GM12891 (cell line): Measurements from ENCODE around the gene STMN3. TPM values are rescaled to one million over a fixed set of nuclear protein-coding genes. Genes with fewer than 3 reads are reported as not detected.

ENCODE experiments used
- DNase-seq: peaks from one replicate; pipeline ENCODE4 v3.0.0; 2011; ENCODE audit warnings: low spot score; ENCODE audit not compliant: insufficient read length
- FAIRE-seq: peaks from 2 replicates; lab custom pipeline; 2011; peaks lifted over from hg19 to GRCh38; lab: Jason Lieb, UNC
- PAX5 ChIP-seq: IDR thresholded peaks from 2 replicates; pipeline ENCODE4 v1.6.1; 2011; ENCODE audit warnings: low read length, moderate library complexity, mild to moderate bottlenecking; ENCODE audit not compliant: insufficient read depth, severe bottlenecking
- POLR2A ChIP-seq: IDR thresholded peaks from 2 replicates; pipeline ENCODE4 v1.6.1; 2011; ENCODE audit warnings: low read depth, low read length, control low read depth
- POLR2AphosphoS5 ChIP-seq: IDR thresholded peaks from 2 replicates; pipeline ENCODE4 v1.6.1; 2011; ENCODE audit warnings: low read depth, low read length, control low read depth
- POU2F2 ChIP-seq: IDR thresholded peaks from 2 replicates; pipeline ENCODE4 v1.6.1; 2011; ENCODE audit warnings: low read depth, mild to moderate bottlenecking, control low read depth, low read length, moderate library complexity
- SPI1 ChIP-seq: IDR thresholded peaks from 2 replicates; pipeline ENCODE4 v1.6.1; 2011; ENCODE audit warnings: low read depth, low read length, control low read depth
- TAF1 ChIP-seq: IDR thresholded peaks from 2 replicates; pipeline ENCODE4 v1.6.1; 2011; ENCODE audit warnings: low read depth, low read length, control low read depth
- polyA plus RNA-seq: library from polyadenylated mRNA; unstranded; fragments of >200 nt; gene quantifications from one replicate; pipeline ENCODE4 v1.2.1, GENCODE V29; 2012; ENCODE audit warnings: low read depth, missing spikeins, inconsistent platforms; ENCODE audit not compliant: missing spikeins

The STMN3 gene
- polyA plus RNA-seq, result 1.7 TPM

DNA sequence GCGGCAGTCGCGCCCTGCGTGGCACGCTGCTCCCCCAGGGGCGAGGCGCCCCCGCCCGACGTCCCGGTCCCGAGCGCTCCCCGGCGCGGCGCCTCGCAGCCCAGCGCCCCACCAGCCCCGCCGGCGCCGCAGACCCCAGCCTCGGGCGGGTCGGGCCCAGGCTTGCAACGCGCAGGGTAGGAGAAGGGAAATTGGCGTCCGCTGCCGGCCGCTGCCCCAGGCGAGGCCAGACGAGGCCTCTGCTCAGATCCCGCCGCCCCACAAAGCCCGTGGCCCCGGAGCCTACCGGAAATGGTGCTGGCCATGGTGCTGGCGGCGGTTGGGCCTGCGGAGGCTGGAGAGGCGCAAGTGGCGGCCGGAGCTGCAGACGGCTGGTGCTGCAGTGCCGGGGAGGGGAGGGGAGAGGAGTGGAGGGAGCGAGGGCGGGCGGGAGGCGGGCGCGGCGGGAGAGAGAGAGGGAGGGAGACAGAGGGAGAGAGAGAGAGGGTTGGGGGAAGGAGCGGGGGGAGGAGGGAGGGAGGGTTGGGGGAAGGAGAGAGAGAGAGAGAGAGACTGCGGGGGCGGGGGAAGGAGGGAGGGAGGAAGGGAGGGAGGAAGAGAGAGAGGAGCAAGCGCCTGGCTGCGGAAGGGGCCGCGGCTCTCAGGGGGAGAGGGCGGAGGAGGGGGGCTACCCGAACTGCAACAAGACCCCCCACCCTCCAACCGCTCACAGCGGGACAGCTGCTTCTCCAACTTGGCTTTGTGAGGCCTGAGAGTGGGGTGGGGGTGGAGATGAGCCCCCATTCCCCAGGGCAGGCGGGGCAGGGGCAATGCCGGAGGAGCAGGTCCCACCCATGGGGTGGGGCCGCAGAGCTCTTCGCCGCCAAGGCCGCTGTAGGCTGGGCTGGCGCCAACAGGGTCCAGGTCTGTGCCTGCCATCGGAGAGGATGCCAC, at the start of gene STMN3:
Gene STMN3, minus strand, starts transcription at position 384 of the 933 bp plus-strand sequence. Its CDS starts 79 bp downstream, at position 305.
- DNase-seq, result peak; percentile 83
- TF ChIP-seq POU2F2 (no peak), TAF1 (no peak), POLR2A (no peak)
- no peak for FAIRE-seq

DNA sequence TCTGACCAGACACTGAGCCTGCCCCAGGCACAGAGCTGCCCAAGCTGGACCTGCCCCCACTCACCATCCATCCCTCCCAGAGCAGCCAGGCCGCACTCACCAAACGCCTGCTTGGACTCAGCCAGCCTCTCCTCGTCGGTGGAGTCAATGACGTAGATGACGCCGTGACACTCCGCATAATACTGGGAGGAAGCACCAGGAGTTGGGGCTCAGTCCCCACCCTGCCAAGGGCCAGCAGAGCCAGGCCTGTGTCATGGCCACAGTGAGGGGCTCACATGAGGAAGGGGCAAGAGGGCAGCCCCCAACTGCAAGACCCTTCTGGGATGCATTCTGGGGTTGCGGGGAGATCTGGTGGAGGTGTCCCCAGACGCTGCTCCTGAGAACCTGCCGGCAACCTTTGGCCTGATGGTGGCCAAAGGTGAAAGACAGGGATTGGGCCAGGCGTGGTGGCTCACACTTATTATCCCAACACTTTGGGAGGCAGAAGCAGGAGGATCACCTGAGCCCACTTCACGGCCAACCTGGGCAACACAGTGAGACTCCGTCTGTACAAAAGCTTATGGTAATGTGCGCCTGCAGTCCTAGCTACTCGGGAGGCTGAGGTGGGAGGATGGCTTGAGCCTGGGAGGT, 48.9 kb upstream of the STMN3 start:
- peak; percentile 4 for DNase-seq
- no peak for TF ChIP-seq POLR2A
- TF ChIP-seq PAX5, result no peak
- no peak for TF ChIP-seq TAF1
- FAIRE-seq, result no peak

DNA sequence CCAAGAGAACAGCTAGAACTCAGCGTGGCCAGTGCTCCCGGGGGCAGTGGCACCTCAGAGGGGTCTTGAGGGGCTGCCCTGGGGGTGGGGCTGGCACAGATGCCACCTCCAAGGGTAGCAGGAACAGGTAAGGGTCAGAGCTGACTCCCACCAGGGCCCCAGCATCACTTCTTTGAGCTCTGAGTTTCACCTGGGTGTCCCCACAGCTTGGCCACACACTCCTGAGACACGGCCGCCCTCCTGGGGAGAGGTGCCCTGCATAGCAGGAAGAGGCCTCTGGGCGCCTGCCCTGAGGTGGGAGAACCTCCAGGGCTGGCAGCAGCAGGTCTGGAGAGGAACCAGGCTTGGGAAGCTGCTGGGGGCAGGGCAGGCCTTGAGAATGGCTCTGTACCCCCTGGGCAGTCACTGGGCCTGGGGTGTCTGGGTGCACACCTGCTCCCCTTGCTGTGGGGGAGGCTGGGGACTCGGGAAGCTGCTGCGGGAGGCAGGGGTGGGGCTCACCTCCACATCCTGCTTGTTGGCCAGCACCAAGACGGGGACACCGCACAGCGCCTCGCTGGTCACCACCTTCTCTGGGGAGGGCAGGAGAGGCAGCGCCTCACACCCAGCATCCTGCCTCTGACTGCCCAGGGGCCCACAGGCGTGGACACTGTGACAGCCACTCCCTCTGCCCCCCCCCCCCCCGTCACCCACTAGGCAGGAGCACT, 48.3 kb upstream of the STMN3 start:
- TF ChIP-seq SPI1 (no peak), POU2F2 (no peak), POLR2AphosphoS5 (no peak), TAF1 (no peak), POLR2A (no peak), PAX5 (no peak)
- FAIRE-seq (no peak), DNase-seq (peak; percentile 17)

DNA sequence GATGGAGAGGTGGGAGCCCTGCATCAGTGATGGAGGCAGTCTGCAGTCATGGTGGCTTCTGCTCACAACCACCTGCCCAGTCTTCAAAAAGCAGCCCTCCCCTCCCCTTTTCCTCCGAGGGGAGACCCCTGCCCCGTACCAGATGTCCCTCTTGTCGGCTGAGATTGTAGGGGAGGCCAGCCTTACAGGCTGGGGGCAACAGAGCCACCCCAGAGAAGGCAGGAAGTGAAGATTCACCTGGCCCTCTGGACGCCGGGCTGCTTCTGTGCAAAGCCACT, 47.8 kb upstream of the STMN3 start:
- DNase-seq, result no peak
- no peak for FAIRE-seq
- TF ChIP-seq POLR2A (no peak), SPI1 (no peak), POLR2AphosphoS5 (no peak), PAX5 (no peak), TAF1 (no peak), POU2F2 (no peak)

DNA sequence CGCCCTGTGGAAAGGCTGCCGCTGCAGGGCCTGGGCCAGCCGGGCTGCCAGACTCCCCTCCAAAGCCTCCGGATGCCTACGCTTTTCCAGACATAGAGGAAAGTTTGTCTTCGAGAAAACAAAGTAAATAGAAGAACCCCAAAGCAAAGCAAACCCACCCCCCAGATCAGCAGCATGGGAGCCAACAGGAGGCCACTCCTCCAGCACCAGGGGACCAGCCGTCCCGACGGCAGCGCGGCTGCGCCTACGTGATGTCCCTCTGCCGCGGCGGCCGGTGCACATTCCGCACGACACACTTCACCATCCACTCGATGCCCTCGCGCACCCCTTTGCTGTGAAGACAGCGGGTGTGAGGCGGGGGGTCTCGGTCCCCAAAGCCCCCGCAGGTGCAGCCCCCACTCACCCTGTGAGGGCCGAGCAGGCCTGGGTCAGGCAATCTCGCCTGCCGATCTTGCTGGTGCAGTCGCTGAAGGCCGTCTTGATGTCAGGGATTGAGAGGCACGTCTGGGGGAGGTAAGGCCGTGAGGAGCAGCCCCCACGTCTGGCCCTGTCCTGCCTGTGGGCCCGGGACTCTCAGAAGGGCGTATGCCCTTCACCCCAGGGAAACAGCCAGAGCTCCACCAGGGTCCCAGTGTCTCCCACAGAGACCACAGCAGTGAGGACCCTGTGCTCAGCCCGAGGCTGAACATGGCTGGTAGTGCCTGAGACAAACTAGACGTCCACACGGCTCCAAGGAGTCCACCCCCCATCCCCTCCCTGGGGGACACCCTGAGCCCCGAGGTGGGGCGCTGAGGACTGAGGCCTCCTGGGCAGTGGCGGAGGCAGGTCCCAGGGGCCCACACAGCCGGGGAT, 47.2 kb upstream of the STMN3 start:
- TF ChIP-seq TAF1 (no peak), PAX5 (no peak), POU2F2 (no peak), POLR2A (no peak), SPI1 (no peak), POLR2AphosphoS5 (no peak)
- DNase-seq (peak; percentile 22), FAIRE-seq (no peak)

DNA sequence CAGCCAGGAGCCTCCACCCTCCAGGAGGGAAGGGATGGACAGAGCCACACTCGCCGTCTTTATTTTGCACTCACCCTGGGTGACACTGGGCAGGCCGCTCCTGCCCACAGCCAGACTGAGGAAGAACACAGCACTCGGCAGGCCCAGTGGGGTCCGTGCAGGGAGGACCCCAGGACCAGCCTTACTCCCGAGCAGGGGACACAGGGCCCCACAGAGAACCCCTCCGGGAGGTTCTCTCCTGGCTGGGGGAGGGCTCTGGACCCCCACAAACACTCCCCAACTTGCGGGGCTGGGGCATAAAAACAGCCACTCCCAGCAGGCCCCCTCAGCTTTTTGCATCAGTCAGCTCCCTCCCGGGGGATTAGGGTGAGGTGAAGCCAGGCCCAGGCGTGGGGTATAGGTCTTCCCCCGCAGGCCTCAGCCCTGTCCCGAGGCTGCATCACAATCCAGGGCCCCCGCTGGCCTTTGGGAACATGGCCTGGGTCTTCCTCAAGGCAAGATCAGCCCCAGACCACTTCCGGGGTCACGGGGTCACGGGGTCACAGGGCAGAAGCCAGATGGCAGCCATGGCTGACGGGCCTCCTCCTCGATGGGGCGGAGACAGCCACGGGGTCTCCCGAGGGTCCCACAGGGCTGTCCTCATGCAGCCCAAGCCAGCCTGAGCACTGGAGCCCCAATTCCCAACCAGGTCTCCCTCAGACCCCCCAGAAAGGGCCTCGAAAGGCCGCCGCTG, 46.4 kb upstream of the STMN3 start:
- no peak for FAIRE-seq
- DNase-seq, result peak; percentile 19

DNA sequence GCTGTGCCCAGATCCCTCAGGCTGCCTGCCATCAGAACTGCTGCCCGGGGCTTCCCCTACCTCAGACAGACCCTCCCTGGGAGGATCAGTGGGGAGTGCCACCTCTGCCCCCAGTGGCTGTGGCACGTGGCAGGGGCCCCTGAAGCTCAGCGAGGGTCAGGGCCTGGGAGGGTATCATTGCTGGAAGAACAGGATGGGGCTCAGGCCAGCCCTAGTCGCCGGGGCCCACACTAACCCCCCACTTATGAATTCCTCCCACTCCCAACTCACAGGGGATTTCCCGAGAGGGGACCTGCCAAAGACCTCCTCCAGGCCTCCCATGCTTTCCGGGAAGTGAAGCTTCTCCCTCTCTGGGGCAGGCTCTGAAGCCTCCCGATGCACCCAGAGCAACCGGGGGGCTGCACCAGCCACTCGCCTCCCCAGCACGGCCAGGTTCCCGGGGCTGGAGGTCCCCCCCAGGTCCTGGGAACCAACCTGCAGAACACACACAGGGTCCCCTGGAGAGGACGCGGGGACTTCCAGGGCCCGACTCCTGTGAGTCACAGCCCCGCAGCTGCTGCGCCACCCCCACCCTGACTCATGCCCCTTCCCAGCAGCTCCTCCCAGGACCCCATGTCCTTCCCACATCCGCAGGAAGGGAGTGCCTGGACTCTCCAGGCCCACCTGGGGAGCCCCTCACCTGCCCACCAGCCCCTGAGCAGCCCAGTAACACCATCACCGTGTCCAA, 45.7 kb upstream of the STMN3 start:
- DNase-seq (peak; percentile 46), FAIRE-seq (no peak)
- TF ChIP-seq PAX5, result no peak
- no peak for TF ChIP-seq TAF1
- no peak for TF ChIP-seq POLR2A

More for the DNA sequence above, 46.4 kb upstream of the STMN3 start:
- TF ChIP-seq POLR2AphosphoS5 (no peak), POU2F2 (no peak), PAX5 (no peak), TAF1 (no peak), POLR2A (no peak), SPI1 (no peak)

DNA sequence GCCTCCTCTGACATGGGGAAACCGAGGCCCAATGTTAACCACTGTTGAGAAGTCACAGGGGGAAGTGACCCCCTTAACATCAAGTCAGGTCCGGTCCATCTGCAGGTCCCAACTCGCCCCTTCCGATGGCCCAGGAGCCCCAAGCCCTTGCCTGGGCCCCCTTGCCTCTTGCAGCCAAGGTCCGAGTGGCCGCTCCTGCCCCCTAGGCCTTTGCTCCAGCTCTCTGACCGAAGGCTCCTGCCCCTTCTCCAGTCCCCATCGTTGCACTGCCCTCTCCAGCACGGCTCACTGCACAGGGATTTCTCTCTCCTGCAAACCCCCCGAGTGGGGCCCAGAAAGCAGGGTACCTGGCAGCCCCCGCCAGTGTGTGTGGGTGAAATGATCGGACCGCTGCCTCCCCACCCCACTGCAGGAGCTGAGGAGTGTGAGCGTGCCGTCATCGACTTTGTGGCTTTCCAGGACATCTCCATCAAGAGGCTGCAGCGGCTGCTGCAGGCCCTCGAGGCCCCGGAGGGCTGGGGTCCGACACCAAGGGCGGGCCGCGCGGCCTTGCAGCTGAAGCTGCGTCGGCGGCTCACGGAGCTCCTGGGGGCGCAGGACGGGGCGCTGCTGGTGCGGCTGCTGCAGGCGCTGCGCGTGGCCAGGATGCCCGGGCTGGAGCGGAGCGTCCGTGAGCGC, 44.8 kb upstream of the STMN3 start:
- peak; percentile 22 for DNase-seq
- TF ChIP-seq TAF1 (no peak), POU2F2 (no peak), PAX5 (no peak), SPI1 (no peak), POLR2A (no peak), POLR2AphosphoS5 (no peak)
- FAIRE-seq, result no peak
